Testis (tissue), 3 donors: ENCODE data around the gene TRABD2B. TPM values are rescaled to one million over a fixed set of nuclear protein-coding genes. Genes with fewer than 3 reads are reported as not detected.

Experiments used
- DNase-seq: peaks from one replicate; pipeline ENCODE4 v3.0.0-alpha.2; 2019
- H3K27ac ChIP-seq, 2 donors: fragments of 200-600 bp; sonication (generic); one replicate each; pipeline ENCODE4 v1.5.1; 2019
- H3K27me3 ChIP-seq: fragments of 200-600 bp; sonication (generic); one replicate; pipeline ENCODE4 v1.5.1; 2019
- H3K36me3 ChIP-seq: fragments of 200-600 bp; sonication (generic); one replicate; pipeline ENCODE4 v1.5.1; 2017; ENCODE audit warnings: low read depth; ENCODE audit errors: missing control alignments
- H3K4me1 ChIP-seq: fragments of 200-600 bp; sonication (generic); one replicate; pipeline ENCODE4 v1.5.1; 2019
- H3K4me3 ChIP-seq, 2 donors: fragments of 200-600 bp; sonication (generic); one replicate each; pipeline ENCODE4 v1.5.1; 2017 to 2019
- H3K9me3 ChIP-seq: fragments of 200-600 bp; sonication (generic); one replicate; pipeline ENCODE4 v1.5.1; 2017
- CTCF ChIP-seq, 3 experiments: fragments of 450-650 bp in 2 of 3; fragments of 200-600 bp in 1 of 3; sonication (generic) in 1 of 3; IDR thresholded peaks; one replicate each; pipeline ENCODE4 v1.5.1; 2016 to 2019; ENCODE audit warnings: antibody characterized with exemption in 3 of 3, mild to moderate bottlenecking in 2 of 3, moderate library complexity in 1 of 3
- POLR2A ChIP-seq: fragments of 450-650 bp; IDR thresholded peaks from one replicate; pipeline ENCODE4 v1.6.1; 2017; ENCODE audit warnings: antibody characterized with exemption, mild to moderate bottlenecking, moderate library complexity
- WGBS, 2 donors: methylation state at CpG; one replicate each; pipeline ENCODE4 v1.1.5; 2018; 5-methylcytosine and 5-hydroxymethylcytosine counted together
- intact Hi-C: fragments of 100-400 bp; cut with DNase I; formaldehyde crosslinking; loops from one replicate; pipeline ENCODE4 v1.15.1; 2023; ENCODE audit warnings: low total_unique reads
- polyA plus RNA-seq: library from polyadenylated mRNA; stranded (reverse); fragments of 350-450 nt; fragmentation: Illumina TruSeq; extraction: RNeasy Lipid Tissue Mini Kit (QIAGEN cat#74804); gene quantifications from one replicate; pipeline ENCODE4 v1.2.3, GENCODE V29; 2014; ENCODE audit warnings: low read depth, low replicate concordance; ENCODE audit not compliant: insufficient read depth
- total RNA-seq, 2 donors: library from RNA; depleted of rRNA; stranded (reverse); fragments of >200 nt; gene quantifications; one replicate each; pipeline ENCODE4 v1.2.3, GENCODE V29; 2016

Gene TRABD2B
- total and polyA plus RNA-seq, 3 donors from 2014 or later, result 1.9 to 2.7 (median 2.0) TPM

- no peaks in the 10 kb centered on the region for H3K4me1 ChIP-seq
- no peaks in the 10 kb centered on the region for H3K36me3 ChIP-seq
- no peak overlapping the region for H3K4me3 ChIP-seq
- H3K27me3 ChIP-seq, result no peaks in the 10 kb centered on the region
- H3K9me3 ChIP-seq, result no peaks in the 10 kb centered on the region
- DNase-seq, result no peak
- no peak for TF ChIP-seq CTCF (IDR thresholded peaks at IDR 0.05)
- no peak for TF ChIP-seq POLR2A
- intact Hi-C loops, result no loop called here
- WGBS, 2 donors, result 80 to 82% methylated on average over 6 to 7 of the region's 7 CpGs
- H3K27ac ChIP-seq, result no peak overlapping the region
Observed at GRCh38 chr1:47791879-47792608, 205.1 kb downstream of the TRABD2B start.

DNA sequence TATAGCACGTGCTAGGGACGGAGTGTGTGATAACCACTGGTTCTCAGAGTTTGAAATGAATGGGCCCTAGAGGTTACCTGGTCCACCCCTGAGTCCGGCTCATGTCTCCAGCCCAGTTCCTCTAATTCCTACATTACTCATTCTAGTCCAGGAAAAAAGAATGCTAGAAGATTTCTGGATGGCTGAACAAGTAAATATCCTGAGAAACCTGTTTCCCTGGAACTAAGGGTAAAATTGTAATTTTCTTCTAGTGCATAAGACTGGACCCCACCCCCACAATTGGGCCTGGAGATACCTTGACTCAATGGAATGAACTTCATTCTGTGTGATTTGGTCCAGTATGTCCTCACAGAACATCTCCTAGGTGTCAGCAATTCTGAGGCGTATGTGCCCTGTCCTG is 208.4 kb downstream of the TRABD2B start:
- no peaks in the 10 kb centered on the region for H3K27me3 ChIP-seq
- no peaks in the 10 kb centered on the region for H3K36me3 ChIP-seq
- WGBS, 2 donors, result 65 to 82% methylated on average over 4 of the region's 4 CpGs
- H3K4me1 ChIP-seq, result peaks cover 15% of the 10 kb centered on the region
- H3K9me3 ChIP-seq, result no peaks in the 10 kb centered on the region
- TF ChIP-seq POLR2A (no peak), CTCF (IDR thresholded peaks at IDR 0.05) (no peak)
- no peak for DNase-seq
- intact Hi-C loops, result no loop called here
- no peak overlapping the region for H3K27ac ChIP-seq
- H3K4me3 ChIP-seq, result no peak overlapping the region

GRCh38 chr1:47787560-47787959 is 209.6 kb downstream of the TRABD2B start:
- DNase-seq, result no peak
- no peak for TF ChIP-seq POLR2A
- no peak for TF ChIP-seq CTCF (IDR thresholded peaks at IDR 0.05)
- intact Hi-C loops, result no loop called here
- 86 to 100% methylated on average over 1 of the region's 1 CpG for WGBS, 2 donors
- Histone ChIP-seq H3K9me3 (no peaks in the 10 kb centered on the region), H3K4me3 (no peak overlapping the region), H3K27ac (no peak overlapping the region), H3K4me1 (peaks cover 20% of the 10 kb centered on the region), H3K36me3 (no peaks in the 10 kb centered on the region), H3K27me3 (no peaks in the 10 kb centered on the region)

DNA sequence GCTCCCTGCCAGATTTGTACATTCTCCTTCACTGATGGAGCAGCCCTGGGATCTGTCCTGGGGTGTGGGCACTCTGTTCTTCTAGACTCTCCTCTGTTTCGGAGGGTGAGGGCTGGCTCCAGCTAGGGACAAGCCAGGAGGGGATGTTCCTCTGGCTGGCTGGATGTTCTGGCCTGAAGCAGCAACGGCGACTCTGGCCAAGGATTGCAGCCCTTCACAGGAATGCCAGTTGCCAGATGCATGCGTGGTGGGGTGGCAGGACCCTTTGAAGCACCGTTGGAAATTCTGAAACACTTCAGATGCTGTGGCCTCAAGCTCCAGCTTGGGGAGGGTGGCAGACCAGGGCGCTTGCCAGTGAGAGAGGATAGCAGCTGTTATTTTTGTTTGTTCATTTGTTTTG is 210.9 kb downstream of the TRABD2B start:
- intact Hi-C loops, result no loop called here
- TF ChIP-seq POLR2A (no peak), CTCF (IDR thresholded peaks at IDR 0.05) (no peak)
- no peaks in the 10 kb centered on the region for H3K9me3 ChIP-seq
- peaks cover 20% of the 10 kb centered on the region for H3K4me1 ChIP-seq
- peak overlapping the region in 1 of 2 donors; percentile 51 for H3K27ac ChIP-seq
- no peak for DNase-seq
- H3K27me3 ChIP-seq, result no peaks in the 10 kb centered on the region
- WGBS, 2 donors, result 61 to 75% methylated on average over 6 of the region's 6 CpGs
- no peaks in the 10 kb centered on the region for H3K36me3 ChIP-seq
- no peak overlapping the region for H3K4me3 ChIP-seq
